ENCODE results near the gene NUTF2. TPM values are rescaled to one million over a fixed set of nuclear protein-coding genes. Genes with fewer than 3 reads are reported as not detected.

Gene NUTF2
- total RNA-seq, 2 donors from 2014 or later: 46.6 to 66.8 TPM

DNA sequence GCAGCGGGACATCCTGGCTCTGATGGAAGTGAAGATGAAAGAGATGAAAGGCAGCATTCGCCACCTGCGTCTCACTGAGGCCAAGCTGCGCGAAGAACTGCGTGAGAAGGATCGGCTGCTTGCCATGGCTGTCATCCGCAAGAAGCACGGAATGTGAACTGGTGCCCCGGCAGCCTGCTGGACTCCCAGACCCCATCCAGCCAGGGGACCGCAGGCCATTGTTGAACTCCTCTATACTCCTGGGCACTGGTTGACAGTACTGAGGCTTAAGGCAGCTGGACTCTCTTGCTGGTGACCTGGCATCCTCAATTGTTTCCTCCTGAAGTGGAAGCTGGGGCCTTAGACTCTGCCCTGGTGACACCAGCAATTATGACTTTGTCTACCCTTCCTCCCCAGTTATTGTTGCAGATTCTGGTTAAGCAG is 3.4 kb upstream of the NUTF2 start:
- Mint-ChIP-seq H3K27me3 (no peaks in the 10 kb centered on the region), H3K27ac (peak overlapping the region; percentile 95), H3K4me1 (peaks cover 37% of the 10 kb centered on the region), H3K36me3 (ENCODE audit: low read depth) (no peaks in the 10 kb centered on the region), H3K4me3 (peak overlapping the region; percentile 92)
- no peak for DNase-seq
- H3K9me3 ChIP-seq (ENCODE audit: control insufficient read depth, low read length, poor library complexity, severe bottlenecking): no peaks in the 10 kb centered on the region
- no peak for ATAC-seq

DNA sequence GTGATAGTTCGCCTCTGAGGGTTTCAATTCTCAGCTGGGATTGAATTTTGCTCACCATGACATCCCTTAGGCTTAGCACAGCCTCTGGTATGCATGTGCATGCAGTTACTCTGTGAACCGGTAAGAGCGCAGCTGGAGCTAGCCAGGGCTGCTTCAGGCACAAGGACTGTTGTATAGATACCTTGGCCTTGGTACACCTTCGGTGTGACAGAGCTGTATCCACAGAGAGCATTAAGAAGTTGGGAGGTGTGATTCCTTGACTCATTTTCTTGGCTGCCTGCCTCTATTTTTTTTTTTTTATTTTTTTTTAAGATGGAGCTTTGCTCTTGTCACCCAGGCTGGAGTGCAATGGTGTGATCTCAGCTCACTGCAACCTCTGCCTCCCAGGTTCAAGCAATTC is 2.2 kb upstream of the NUTF2 start:
- DNase-seq: no peak
- no peak for ATAC-seq
- H3K4me3 Mint-ChIP-seq: no peak overlapping the region
- H3K27me3 Mint-ChIP-seq: no peaks in the 10 kb centered on the region
- no peaks in the 10 kb centered on the region for H3K9me3 ChIP-seq (ENCODE audit: control insufficient read depth, low read length, poor library complexity, severe bottlenecking)
- H3K4me1 Mint-ChIP-seq: peaks cover 40% of the 10 kb centered on the region
- peak overlapping the region; percentile 95 for H3K27ac Mint-ChIP-seq
- no peaks in the 10 kb centered on the region for H3K36me3 Mint-ChIP-seq (ENCODE audit: low read depth)

DNA sequence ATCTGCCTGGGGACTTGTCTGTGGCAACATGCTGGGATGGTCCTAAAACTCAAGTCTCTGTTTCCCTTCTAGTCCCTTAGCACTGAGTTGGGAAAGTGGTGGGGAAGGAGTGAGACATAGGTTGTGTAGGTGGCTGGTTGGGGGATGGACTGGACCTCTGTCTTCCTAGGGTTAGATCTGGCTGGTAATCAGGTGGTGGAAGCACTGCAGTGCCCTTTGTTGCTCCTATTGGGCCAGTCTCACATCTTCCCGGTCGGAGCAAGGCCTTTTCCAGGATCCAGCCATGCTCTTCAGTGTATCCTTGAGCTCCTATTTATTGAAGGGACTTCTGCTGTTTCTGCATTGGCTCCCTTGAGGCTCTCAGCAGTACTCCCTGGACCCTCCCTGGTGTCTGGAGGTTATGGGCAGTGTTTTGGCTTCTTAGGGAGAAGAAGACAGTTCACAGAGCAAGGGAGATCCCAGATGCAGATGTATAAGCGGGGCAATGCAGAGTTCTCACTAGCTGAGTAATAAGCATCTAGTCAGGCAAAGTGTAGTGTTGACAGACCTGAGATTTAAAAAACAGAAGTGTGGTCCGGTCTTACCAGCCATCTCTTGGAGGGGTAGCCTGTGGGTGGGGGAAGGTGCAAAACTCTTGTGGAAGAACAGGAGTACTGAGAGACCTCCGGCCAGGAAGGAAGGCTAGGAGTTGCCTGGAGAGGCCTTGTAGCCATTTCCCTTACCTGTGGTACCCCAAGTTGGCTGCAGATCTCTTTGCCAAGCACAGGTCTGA is 1.3 kb upstream of the NUTF2 start:
- H3K4me1 Mint-ChIP-seq: peaks cover 43% of the 10 kb centered on the region
- H3K27ac Mint-ChIP-seq: peak overlapping the region; percentile 95
- H3K36me3 Mint-ChIP-seq (ENCODE audit: low read depth): no peaks in the 10 kb centered on the region
- H3K4me3 Mint-ChIP-seq: peak overlapping the region; percentile 92
- no peak for DNase-seq
- no peaks in the 10 kb centered on the region for H3K27me3 Mint-ChIP-seq
- no peaks in the 10 kb centered on the region for H3K9me3 ChIP-seq (ENCODE audit: control insufficient read depth, low read length, poor library complexity, severe bottlenecking)
- ATAC-seq: no peak

DNA sequence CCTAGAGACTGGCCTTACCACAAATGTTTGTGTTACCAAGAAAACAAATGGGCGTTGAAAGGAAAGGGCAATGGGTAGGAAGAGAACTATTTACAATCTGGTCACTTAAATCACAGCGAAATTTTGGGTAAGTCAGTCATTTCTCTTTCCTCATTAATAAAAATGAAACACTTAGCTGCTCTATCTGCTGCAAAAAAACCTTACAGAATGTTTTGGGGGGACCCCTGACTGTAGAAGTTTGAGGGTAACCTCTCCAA is 742 bp upstream of the NUTF2 start:
- H3K9me3 ChIP-seq (ENCODE audit: control insufficient read depth, low read length, poor library complexity, severe bottlenecking): no peaks in the 10 kb centered on the region
- Mint-ChIP-seq H3K36me3 (ENCODE audit: low read depth) (no peaks in the 10 kb centered on the region), H3K27ac (peak overlapping the region; percentile 95), H3K27me3 (no peaks in the 10 kb centered on the region), H3K4me3 (peak overlapping the region; percentile 92), H3K4me1 (peaks cover 44% of the 10 kb centered on the region)
- DNase-seq (no peak), ATAC-seq (no peak)

DNA sequence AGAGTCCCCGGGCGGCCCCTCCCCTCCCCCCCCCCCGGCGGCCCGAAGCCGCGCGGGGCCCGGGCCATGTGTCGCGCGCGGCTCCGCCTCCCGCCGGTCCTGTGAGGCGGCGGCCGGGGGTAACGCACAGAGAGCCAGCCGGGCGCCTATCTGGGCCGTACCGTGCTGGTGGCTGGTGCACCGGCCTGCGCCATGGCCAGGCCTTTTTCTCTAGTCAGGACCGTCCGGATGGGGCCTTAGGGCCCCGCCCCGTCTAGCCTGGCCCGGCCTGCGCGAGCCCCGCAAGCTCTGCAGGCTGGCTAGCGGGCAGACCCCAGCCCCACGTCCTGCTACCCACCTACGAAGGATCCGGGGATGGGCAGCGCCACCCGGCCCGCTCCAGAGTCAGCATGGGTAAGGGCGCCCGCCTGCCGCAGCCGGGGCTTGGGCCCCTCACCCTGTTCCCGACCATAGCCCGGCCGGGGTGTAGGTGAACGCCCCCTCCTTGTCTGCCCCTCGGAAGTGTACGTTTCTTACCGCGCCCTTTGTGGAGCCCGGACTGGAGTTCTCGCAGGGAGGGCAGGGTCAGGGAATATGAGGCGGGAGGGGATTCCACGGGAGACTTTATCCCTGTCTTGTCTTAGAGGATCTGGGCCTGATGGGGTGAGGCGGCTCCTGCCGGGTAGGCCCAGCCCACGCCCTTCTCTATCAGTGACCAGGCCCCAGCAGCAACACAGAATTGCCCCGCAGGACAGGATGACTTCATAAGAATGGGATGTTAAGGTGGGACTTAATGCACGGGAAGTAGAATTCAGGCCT is 530 bp downstream of the NUTF2 start, which contains the start of gene CENPT:
TSS of gene CENPT (minus strand) at position 630 of the 798 bp plus-strand sequence. CDS start 13,834 bp downstream, outside the sequence.
- peak within 1 kb of the TSS; percentile 92 for H3K4me3 Mint-ChIP-seq
- H3K9me3 ChIP-seq (ENCODE audit: control insufficient read depth, low read length, poor library complexity, severe bottlenecking): no peaks in the 10 kb centered on the region
- H3K27ac Mint-ChIP-seq: peak within 1 kb of the TSS; percentile 95
- H3K4me1 Mint-ChIP-seq: peaks cover 40% of the 10 kb centered on the region
- H3K27me3 Mint-ChIP-seq: no peaks in the 10 kb centered on the region
- H3K36me3 Mint-ChIP-seq (ENCODE audit: low read depth): no peaks in the 10 kb centered on the region
- DNase-seq (peak in 1 of 3 donors; percentile 53), ATAC-seq (peak; percentile 57)

DNA sequence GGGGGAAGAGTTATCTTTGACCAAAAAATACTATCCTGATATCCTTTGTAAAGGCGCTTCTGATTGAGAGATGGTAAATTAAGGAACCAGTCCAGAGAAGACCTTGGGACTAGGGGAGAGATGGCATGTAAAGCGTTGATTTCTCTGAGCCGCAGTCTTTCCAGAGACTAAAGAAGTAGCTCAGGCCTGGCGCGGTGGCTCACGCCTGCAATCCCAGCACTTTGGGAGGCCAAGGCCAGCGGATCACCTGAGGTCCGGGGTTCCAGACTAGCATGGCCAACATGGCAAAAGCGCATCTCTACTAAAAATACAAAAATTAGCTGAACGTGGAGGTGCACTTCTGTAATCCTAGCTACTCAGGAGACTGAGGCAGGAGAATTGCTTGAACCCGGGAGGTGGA is 1.4 kb downstream of the NUTF2 start:
- ATAC-seq: no peak
- peak overlapping the region; percentile 92 for H3K4me3 Mint-ChIP-seq
- no peaks in the 10 kb centered on the region for H3K27me3 Mint-ChIP-seq
- H3K36me3 Mint-ChIP-seq (ENCODE audit: low read depth): no peaks in the 10 kb centered on the region
- H3K9me3 ChIP-seq (ENCODE audit: control insufficient read depth, low read length, poor library complexity, severe bottlenecking): no peaks in the 10 kb centered on the region
- DNase-seq: no peak
- peaks cover 34% of the 10 kb centered on the region for H3K4me1 Mint-ChIP-seq
- peak overlapping the region; percentile 95 for H3K27ac Mint-ChIP-seq

DNA sequence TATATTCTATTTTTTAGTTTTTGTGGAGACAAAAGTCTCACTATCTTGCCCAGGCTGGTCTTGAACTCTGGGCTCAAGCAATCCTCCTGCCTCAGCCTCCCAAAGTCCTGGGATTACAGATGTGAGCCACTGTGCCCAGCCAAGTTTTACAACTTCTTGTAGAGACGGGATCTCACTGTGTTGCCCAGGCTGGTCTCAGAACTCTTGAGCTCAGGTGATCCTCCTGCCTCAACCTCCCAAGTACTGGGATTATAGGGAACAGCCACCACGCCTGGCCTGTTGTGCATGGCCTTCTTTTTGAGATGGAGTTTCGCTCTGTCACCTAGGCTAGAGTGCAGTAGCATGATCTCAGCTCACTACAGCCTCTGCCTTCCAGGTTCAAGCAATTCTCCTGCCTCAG is 6.9 kb downstream of the NUTF2 start:
- Mint-ChIP-seq H3K27ac (peak overlapping the region; percentile 86), H3K36me3 (ENCODE audit: low read depth) (no peaks in the 10 kb centered on the region), H3K27me3 (no peaks in the 10 kb centered on the region), H3K4me3 (no peak overlapping the region), H3K4me1 (peaks cover 36% of the 10 kb centered on the region)
- DNase-seq: no peak
- no peaks in the 10 kb centered on the region for H3K9me3 ChIP-seq (ENCODE audit: control insufficient read depth, low read length, poor library complexity, severe bottlenecking)
- no peak for ATAC-seq

DNA sequence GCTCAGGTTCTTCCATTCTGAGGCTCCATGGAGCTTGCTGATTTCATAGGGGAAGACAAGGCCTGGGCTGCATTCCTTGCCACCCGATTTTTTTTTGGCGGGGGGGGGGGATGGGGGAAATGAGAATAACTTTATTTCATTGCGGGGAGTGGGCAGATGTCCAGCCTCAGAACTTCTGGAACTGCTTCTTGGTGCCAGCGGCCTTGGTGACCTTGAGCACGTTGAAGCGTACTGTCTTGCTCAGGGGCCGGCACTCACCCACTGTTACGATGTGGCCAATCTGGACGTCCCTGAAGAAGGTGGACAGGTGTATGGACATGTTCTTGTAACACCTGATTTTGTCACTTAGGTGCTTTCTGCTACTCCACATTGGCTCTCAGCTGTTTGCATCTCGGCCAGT is 9.1 kb downstream of the NUTF2 start:
- Mint-ChIP-seq H3K27ac (peak overlapping the region; percentile 92), H3K4me1 (peaks cover 31% of the 10 kb centered on the region), H3K4me3 (no peak overlapping the region), H3K36me3 (ENCODE audit: low read depth) (no peaks in the 10 kb centered on the region), H3K27me3 (no peaks in the 10 kb centered on the region)
- ATAC-seq (no peak), DNase-seq (no peak)
- H3K9me3 ChIP-seq (ENCODE audit: control insufficient read depth, low read length, poor library complexity, severe bottlenecking): no peaks in the 10 kb centered on the region

DNA sequence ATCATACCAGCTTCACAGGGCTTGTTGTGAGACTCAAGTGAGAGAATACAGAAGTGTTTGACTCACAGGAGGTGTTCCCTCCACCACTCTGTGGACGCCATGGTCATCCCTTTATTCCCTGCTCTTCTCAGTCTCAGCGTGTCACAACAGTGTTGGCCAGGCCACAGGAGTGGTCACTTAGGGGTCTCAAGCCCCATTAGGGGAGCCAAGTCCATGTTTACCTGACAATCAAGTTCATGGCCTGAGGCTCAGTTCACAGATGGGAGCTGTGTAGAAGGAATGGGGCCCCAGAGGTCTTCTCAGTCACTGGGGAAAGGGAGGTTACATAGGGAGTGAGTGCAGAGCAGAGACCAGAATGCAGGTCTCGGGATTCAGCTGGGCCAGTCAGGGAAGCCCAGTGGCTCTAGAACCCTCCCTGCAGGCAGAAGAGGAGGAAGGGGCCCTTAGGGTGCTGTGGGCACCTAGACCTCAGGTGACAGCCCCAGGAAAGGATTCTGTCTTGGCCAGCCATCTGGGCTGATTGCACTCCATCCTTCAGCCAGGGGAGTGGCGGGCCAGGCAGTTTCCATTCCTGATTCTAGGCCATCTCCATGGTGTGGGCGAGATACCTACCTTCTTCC is 10.3 kb downstream of the NUTF2 start:
- Mint-ChIP-seq H3K27ac (peak overlapping the region; percentile 92), H3K36me3 (ENCODE audit: low read depth) (no peaks in the 10 kb centered on the region), H3K27me3 (no peaks in the 10 kb centered on the region), H3K4me1 (peaks cover 32% of the 10 kb centered on the region), H3K4me3 (no peak overlapping the region)
- no peaks in the 10 kb centered on the region for H3K9me3 ChIP-seq (ENCODE audit: control insufficient read depth, low read length, poor library complexity, severe bottlenecking)
- ATAC-seq: no peak
- DNase-seq: no peak

DNA sequence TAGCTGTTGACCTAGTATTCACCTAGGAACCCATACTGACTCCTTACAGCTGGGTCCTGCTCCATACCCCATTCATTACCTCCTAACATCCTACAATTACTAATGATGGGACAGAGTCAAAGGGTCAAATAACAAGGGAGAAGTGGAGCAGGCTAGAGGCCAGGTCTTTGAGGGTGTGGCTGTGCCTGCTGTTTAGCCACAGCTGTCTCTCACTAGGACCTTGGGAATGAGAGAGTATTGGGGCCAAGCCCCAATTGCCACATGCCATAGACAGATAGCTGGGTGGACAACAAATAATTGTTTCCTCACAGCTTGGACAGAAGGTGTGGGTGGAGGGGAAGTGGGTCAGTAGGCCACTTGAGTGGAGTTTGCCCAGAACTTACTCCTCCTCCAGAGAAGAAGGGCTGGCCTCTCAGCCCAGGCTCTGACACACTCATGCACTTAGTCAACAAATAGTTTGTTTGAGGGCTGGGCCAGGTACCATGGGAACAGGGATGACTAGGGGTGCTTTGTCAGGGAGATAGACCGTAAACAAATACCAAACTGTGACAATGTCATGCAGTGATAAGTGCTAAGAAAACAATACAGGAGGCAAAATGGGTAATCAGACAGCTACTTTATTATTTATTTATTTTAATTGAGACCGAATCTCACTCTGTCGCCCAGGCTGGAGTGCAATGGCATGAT is 11.0 kb downstream of the NUTF2 start:
- Mint-ChIP-seq H3K4me1 (peaks cover 33% of the 10 kb centered on the region), H3K4me3 (no peak overlapping the region)

DNA sequence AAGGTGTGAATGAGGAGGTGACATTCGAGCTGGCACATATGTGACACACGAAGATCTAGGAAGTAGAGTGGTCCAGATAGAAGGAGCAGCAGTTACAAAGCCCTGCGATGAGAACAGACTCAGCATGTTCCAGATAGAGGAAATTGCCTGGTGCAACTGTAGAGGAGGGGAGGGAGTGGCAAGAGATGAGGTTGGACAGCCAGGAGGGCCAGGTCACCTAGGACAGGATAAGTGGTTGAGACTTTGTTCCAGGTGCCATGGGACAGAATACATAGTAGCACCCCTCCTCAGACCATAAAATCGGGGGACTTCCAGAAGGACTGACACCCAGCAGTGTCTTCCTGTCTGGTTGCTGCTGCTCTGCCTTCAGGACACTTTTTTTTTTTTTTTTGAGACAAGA is 11.8 kb downstream of the NUTF2 start:
- Mint-ChIP-seq H3K4me3 (peak overlapping the region; percentile 7), H3K4me1 (peaks cover 33% of the 10 kb centered on the region), H3K27me3 (no peaks in the 10 kb centered on the region), H3K36me3 (ENCODE audit: low read depth) (no peaks in the 10 kb centered on the region), H3K27ac (peak overlapping the region; percentile 92)
- H3K9me3 ChIP-seq (ENCODE audit: control insufficient read depth, low read length, poor library complexity, severe bottlenecking): no peaks in the 10 kb centered on the region
- ATAC-seq (peak; percentile 16), DNase-seq (no peak)

More for the DNA sequence above, 11.0 kb downstream of the NUTF2 start:
- no peaks in the 10 kb centered on the region for H3K9me3 ChIP-seq (ENCODE audit: control insufficient read depth, low read length, poor library complexity, severe bottlenecking)
- Mint-ChIP-seq H3K36me3 (ENCODE audit: low read depth) (no peaks in the 10 kb centered on the region), H3K27me3 (no peaks in the 10 kb centered on the region), H3K27ac (peak overlapping the region; percentile 92)
- DNase-seq (peak in 1 of 3 donors; percentile 38), ATAC-seq (peak; percentile 94)

DNA sequence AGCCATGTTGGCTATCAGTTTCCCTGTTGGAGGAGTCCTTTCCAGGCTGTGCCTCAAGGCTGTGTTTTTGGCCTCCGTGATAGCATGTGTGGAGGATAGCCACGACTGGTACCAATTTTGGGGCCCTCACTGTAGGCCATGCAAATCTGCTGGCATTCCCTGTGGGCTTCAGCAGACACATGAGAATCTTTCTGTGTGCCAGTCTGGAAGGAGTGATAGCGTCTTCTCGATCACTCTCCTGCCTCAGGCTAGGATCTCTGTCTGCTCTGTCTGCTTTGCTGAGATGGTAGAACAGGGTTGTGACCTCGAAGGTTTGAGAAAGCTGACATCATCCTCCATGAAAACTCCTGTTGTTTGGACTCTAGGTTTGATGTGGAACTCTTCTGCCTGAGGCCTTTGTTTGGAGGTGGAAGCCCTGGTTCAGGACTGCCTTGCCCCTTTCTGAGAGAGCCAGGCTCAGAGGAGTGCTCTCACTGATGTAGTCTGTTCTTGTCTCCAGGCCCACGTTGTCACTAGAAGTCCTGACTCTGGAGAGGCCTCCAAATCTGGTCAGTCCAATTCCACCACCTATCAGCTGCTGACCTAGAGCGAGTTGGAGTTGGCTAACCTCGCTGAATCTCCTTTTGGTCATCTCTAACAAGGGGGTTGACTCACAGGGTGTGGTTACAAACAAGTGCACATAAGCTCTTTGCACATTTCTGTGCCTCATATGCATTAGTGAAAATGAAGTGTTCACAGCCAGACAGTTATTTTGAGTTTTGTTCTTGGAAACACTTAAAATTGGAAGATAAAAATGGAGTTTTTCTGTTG is 14.1 kb downstream of the NUTF2 start:
- Mint-ChIP-seq H3K36me3 (ENCODE audit: low read depth) (no peaks in the 10 kb centered on the region), H3K27ac (peak overlapping the region; percentile 84)
- ATAC-seq: no peak

More for the DNA sequence above, 14.1 kb downstream of the NUTF2 start:
- no peaks in the 10 kb centered on the region for H3K9me3 ChIP-seq (ENCODE audit: control insufficient read depth, low read length, poor library complexity, severe bottlenecking)
- no peak overlapping the region for H3K4me3 Mint-ChIP-seq
- peaks cover 27% of the 10 kb centered on the region for H3K4me1 Mint-ChIP-seq
- H3K27me3 Mint-ChIP-seq: no peaks in the 10 kb centered on the region
- no peak for DNase-seq

Measured in T-helper 17 cell (primary cell).